Loucy (cell line): ENCODE measurements around the gene KCNH2.

Experiments
- EZH2phosphoT487 ChIP-seq: fragments of 200-600 bp; IDR thresholded peaks from 2 replicates; pipeline ENCODE4 v1.6.1; 2018; ENCODE audit warnings: antibody characterized with exemption, mild to moderate bottlenecking, moderate library complexity, borderline replicate concordance
- TF ChIP-seq, protein P1 (sequence below): fragments of 200-600 bp; sonication (generic); conservative IDR thresholded peaks from 2 replicates; pipeline ENCODE4 v1.5.1; 2014; ENCODE audit warnings: mild to moderate bottlenecking, antibody characterized with exemption, low read length

GRCh38 chr7:150954986-150955518 lies 23.1 kb downstream of the KCNH2 start:
- TF ChIP-seq, protein P1, sequence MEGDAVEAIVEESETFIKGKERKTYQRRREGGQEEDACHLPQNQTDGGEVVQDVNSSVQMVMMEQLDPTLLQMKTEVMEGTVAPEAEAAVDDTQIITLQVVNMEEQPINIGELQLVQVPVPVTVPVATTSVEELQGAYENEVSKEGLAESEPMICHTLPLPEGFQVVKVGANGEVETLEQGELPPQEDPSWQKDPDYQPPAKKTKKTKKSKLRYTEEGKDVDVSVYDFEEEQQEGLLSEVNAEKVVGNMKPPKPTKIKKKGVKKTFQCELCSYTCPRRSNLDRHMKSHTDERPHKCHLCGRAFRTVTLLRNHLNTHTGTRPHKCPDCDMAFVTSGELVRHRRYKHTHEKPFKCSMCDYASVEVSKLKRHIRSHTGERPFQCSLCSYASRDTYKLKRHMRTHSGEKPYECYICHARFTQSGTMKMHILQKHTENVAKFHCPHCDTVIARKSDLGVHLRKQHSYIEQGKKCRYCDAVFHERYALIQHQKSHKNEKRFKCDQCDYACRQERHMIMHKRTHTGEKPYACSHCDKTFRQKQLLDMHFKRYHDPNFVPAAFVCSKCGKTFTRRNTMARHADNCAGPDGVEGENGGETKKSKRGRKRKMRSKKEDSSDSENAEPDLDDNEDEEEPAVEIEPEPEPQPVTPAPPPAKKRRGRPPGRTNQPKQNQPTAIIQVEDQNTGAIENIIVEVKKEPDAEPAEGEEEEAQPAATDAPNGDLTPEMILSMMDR, result no peak
- TF ChIP-seq EZH2phosphoT487, result no peak
